ENCODE data around the gene CCDC61. TPM values are rescaled to one million over a fixed set of nuclear protein-coding genes. Genes with fewer than 3 reads are reported as not detected.

The CCDC61 gene
- 10 to 100 TPM; 24.1 to 25.4 TPM for total RNA-seq

- ChIA-PET CTCF (interaction anchor here (0.8 to 2.0 kb wide), 6 partner anchors 14 to 352 kb away, joined by 3 to 9 read pairs (median 4); partner anchors contain the start of gene PPP5C), POLR2A (interaction anchor here (1.0 to 1.4 kb wide), 2 partner anchors 22 to 93 kb away, joined by 3 to 6 read pairs; partner anchors contain the start of gene MYPOP)
Observed at GRCh38 chr19:45994998-45995714, at the start of gene CCDC61. Gene CCDC61 (plus strand): TSS chr19:45995467. CDS start chr19:46003019, 7,552 bp downstream.

- ChIA-PET POLR2A (no interaction called here), CTCF (no interaction called here)
Observed at GRCh38 chr19:45947926-45948325, 47.3 kb upstream of the CCDC61 start.

GRCh38 chr19:45952341-45952685 lies 43.0 kb upstream of the CCDC61 start:
- ChIA-PET CTCF (interaction anchor here (0.8 to 1.0 kb wide), 2 partner anchors 57 to 89 kb away, joined by 3 to 4 read pairs; partner anchors contain the start of gene SYMPK), POLR2A (no interaction called here)

- CTCF ChIA-PET, result interaction anchor here (0.8 to 1.0 kb wide), 2 partner anchors 56 to 90 kb away, joined by 3 to 4 read pairs; partner anchors contain the start of gene SYMPK
- POLR2A ChIA-PET, result no interaction called here
Observed at GRCh38 chr19:45952686-45953505, 42.4 kb upstream of the CCDC61 start.

GRCh38 chr19:45953676-45954075 lies 41.6 kb upstream of the CCDC61 start:
- CTCF ChIA-PET, result no interaction called here

GRCh38 chr19:45954156-45954555 lies 41.1 kb upstream of the CCDC61 start:
- POLR2A ChIA-PET, result no interaction called here
- CTCF ChIA-PET, result no interaction called here

More at GRCh38 chr19:45953676-45954075, 41.6 kb upstream of the CCDC61 start:
- POLR2A ChIA-PET, result no interaction called here

- POLR2A ChIA-PET, result interaction anchor here (0.7 kb wide), 1 partner anchor 11 kb away, joined by 7 read pairs; no protein-coding TSS in a partner anchor
- CTCF ChIA-PET, result no interaction called here
Observed at GRCh38 chr19:45955905-45956608, 39.2 kb upstream of the CCDC61 start.

GRCh38 chr19:45958320-45958719 lies 36.9 kb upstream of the CCDC61 start:
- CTCF ChIA-PET, result no interaction called here
- POLR2A ChIA-PET, result interaction anchor here (0.5 kb wide), 1 partner anchor 9 kb away, joined by 3 read pairs; no protein-coding TSS in a partner anchor

- CTCF ChIA-PET, result no interaction called here
- POLR2A ChIA-PET, result interaction anchor here (0.5 kb wide), 1 partner anchor 10 kb away, joined by 3 read pairs; no protein-coding TSS in a partner anchor
Observed at GRCh38 chr19:45958769-45959516, 36.3 kb upstream of the CCDC61 start.

- ChIA-PET POLR2A (no interaction called here), CTCF (interaction anchor here (0.6 kb wide), 1 partner anchor 559 kb away, joined by 3 read pairs; no protein-coding TSS in a partner anchor)
Observed at GRCh38 chr19:45959517-45960025, 35.7 kb upstream of the CCDC61 start.

GRCh38 chr19:45960595-45961235 lies 34.6 kb upstream of the CCDC61 start:
- CTCF ChIA-PET, result interaction anchor here (0.5 to 1.1 kb wide), 2 partner anchors 11 to 34 kb away, joined by 3 read pairs; partner anchors contain the start of gene CCDC61

GRCh38 chr19:45962021-45962420 lies 33.2 kb upstream of the CCDC61 start:
- ChIA-PET POLR2A (no interaction called here), CTCF (interaction anchor here (0.6 kb wide), 1 partner anchor 787 kb away, joined by 3 read pairs; no protein-coding TSS in a partner anchor)

More at GRCh38 chr19:45960595-45961235, 34.6 kb upstream of the CCDC61 start:
- POLR2A ChIA-PET, result no interaction called here

GRCh38 chr19:45967246-45967645 lies 28.0 kb upstream of the CCDC61 start:
- POLR2A ChIA-PET, result interaction anchor here (0.5 kb wide), 1 partner anchor 11 kb away, joined by 7 read pairs; no protein-coding TSS in a partner anchor
- CTCF ChIA-PET, result interaction anchor here (1.3 kb wide), 1 partner anchor 10 kb away, joined by 3 read pairs; no protein-coding TSS in a partner anchor

GRCh38 chr19:45968626-45969025 lies 26.6 kb upstream of the CCDC61 start:
- POLR2A ChIA-PET, result no interaction called here
- CTCF ChIA-PET, result no interaction called here

- ChIA-PET CTCF (no interaction called here), POLR2A (no interaction called here)
Observed at GRCh38 chr19:45969676-45970075, 25.6 kb upstream of the CCDC61 start.

- ChIA-PET POLR2A (interaction anchor here (0.7 kb wide), 1 partner anchor 34 kb away, joined by 3 read pairs; no protein-coding TSS in a partner anchor), CTCF (interaction anchor here (0.6 kb wide), 1 partner anchor 270 kb away, joined by 9 read pairs; no protein-coding TSS in a partner anchor)
Observed at GRCh38 chr19:45971260-45971902, 23.9 kb upstream of the CCDC61 start.

- ChIA-PET CTCF (no interaction called here), POLR2A (no interaction called here)
Observed at GRCh38 chr19:45972081-45972946, 23.0 kb upstream of the CCDC61 start.

Data from activated CD8-positive, alpha-beta memory T cell treated with anti-CD3 and anti-CD28 coated beads for 36 hours (primary cell).